Naive B cell (primary cell): ENCODE results near the gene TRIM33. TPM values are rescaled to one million over a fixed set of nuclear protein-coding genes. Genes with fewer than 3 reads are reported as not detected.
"Not testable (repeated sequence)": the region's sequence is repeated elsewhere in the genome, so short reads cannot be mapped to it uniquely, and the experiment has no call there.

Source experiments
- ATAC-seq, 2 donors: fragments of 150-1000 bp; cut with Tn5 transposase; 2 replicates each; pipeline ENCODE4 v1.10.0; 2021; ENCODE audit warnings: low read depth in 2 of 2, mild to moderate bottlenecking in 2 of 2, moderate library complexity in 2 of 2
- DNase-seq: peaks from one replicate; pipeline ENCODE4 v3.0.0; 2022
- H3K27ac Mint-ChIP-seq, 6 donors: one replicate each; pipeline ENCODE4 v1.8.0; 2020 to 2022; ENCODE audit warnings: mild to moderate bottlenecking in 6 of 6, mixed read lengths in 6 of 6, moderate library complexity in 5 of 6, inconsistent platforms in 2 of 6
- H3K27me3 Mint-ChIP-seq, 3 donors: one replicate each; pipeline ENCODE4 v1.8.0; 2021 to 2022; ENCODE audit warnings: mixed read lengths in 3 of 3, mild to moderate bottlenecking in 1 of 3
- H3K36me3 Mint-ChIP-seq, 2 donors: one replicate each; pipeline ENCODE4 v1.8.0; 2020 to 2022; ENCODE audit warnings: mixed read lengths in 2 of 2, inconsistent platforms in 1 of 2, mild to moderate bottlenecking in 1 of 2
- H3K4me1 Mint-ChIP-seq, 3 donors: one replicate each; pipeline ENCODE4 v1.8.0; 2020 to 2022; ENCODE audit warnings: mixed read lengths in 3 of 3, inconsistent platforms in 1 of 3, mild to moderate bottlenecking in 1 of 3, moderate library complexity in 1 of 3
- H3K4me3 Mint-ChIP-seq, 8 donors: one replicate each; pipeline ENCODE4 v1.8.0; 2020 to 2022; ENCODE audit warnings: mild to moderate bottlenecking in 8 of 8, mixed read lengths in 8 of 8, moderate library complexity in 8 of 8, inconsistent platforms in 2 of 8
- H3K9me3 Mint-ChIP-seq, 7 donors: one replicate each; pipeline ENCODE4 v1.8.0; 2020 to 2022; ENCODE audit warnings: mixed read lengths in 7 of 7, mild to moderate bottlenecking in 5 of 7, inconsistent platforms in 2 of 7, moderate library complexity in 1 of 7
- polyA plus RNA-seq, 6 donors: library from polyadenylated mRNA; unstranded; fragments of 300-500 nt; fragmentation: Illumina TruSeq; gene quantifications; one replicate each; pipeline ENCODE4 v1.2.3, GENCODE V29; 2021; ENCODE audit warnings: low read depth in 6 of 6

The TRIM33 gene
- polyA plus RNA-seq, 6 donors from 2014 or later, result 35.8 to 52.9 (median 46.6) TPM

DNA sequence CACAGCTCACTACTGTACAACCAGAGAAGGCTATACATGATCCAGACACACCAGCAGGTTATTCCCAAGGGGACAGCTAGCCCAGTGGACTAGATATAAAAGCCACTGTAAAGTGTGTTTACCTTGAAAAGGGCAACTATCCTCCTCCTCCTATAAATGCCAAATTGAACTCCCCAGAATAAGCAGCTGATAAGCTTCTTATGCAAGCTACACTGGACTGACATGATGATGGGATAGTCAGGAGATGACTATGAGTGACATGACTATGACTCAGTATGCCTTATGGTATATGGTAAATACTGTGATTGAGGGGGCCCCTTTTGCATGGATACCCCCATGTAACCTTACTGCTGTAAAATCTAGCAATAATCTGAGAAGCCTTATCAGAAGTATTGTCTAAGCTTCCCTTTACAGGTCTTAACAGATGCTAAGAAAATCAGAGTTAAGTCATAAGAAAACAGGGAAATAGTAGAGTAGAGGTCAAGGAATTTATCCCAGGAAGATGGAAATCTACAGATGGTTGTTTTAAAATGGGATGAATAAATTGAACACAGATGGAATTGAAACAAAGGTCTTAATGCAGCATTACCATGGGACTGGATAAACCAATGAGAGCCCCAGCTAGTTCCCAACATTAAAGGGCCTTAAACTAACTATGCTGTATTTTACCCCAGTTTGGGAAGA, 55.8 kb downstream of the TRIM33 start:
- Mint-ChIP-seq H3K4me1 (peaks cover 8 to 16% (median 10%) of the 10 kb centered on the region in 3 donors), H3K27me3 (no peaks in the 10 kb centered on the region), H3K4me3 (no peak overlapping the region), H3K36me3 (peaks cover 28 to 33% of the 10 kb centered on the region in 2 donors), H3K27ac (peak overlapping the region in 2 of 6 donors; percentile 0 to 76), H3K9me3 (no peaks in the 10 kb centered on the region)
- ATAC-seq (no peak), DNase-seq (no peak)

DNA sequence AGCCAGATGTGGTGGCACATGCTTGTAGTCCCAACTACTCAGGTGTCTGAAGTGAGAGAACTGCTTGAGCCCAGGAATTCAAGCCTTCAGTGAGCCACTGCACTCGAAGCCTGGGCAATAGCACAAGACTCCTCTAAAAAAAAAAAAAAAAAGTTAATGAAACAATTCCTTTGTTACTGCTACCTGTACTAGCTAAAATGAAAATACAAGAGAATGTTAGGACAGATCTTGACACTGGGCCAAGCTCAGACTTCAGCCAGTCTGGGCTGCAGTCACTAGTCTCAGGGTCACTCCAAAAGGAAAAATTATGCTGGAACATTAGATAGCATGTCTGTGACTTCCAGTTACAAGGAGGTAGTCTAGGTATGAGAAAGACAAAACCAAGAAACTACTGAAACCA, 56.5 kb downstream of the TRIM33 start:
- no peaks in the 10 kb centered on the region for H3K9me3 Mint-ChIP-seq
- H3K27ac Mint-ChIP-seq, result peak overlapping the region in 2 of 6 donors; percentile 60 to 62
- no peak for DNase-seq
- no peak for ATAC-seq
- no peaks in the 10 kb centered on the region for H3K27me3 Mint-ChIP-seq
- H3K4me3 Mint-ChIP-seq, result no peak overlapping the region
- H3K36me3 Mint-ChIP-seq, result peaks cover 32 to 33% of the 10 kb centered on the region in 2 donors
- peaks cover 8 to 16% (median 10%) of the 10 kb centered on the region in 3 donors for H3K4me1 Mint-ChIP-seq

DNA sequence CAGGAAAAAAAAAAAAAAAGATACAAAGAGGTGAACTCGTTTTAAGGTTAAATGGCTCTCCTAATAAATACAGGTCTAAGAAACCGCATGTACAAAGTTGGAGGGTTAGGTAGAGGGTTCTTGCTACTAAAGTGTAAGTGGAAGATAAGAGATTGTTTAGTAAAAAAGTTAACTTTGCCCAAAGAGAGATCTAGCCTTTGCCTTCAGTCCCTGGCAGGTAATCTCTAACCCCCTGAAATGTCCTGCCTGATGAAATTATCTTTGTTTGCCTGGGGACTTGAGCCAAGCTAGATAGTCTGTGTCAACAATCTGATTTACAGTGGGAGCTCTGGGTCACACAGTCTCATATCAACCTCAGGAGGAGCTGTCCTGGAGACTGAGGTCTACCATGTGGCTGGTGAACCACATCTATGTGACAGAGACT, 57.6 kb downstream of the TRIM33 start:
- H3K27me3 Mint-ChIP-seq, result no peaks in the 10 kb centered on the region
- peaks cover 4 to 11% (median 6%) of the 10 kb centered on the region in 3 donors for H3K4me1 Mint-ChIP-seq
- H3K36me3 Mint-ChIP-seq, result peaks cover 27% of the 10 kb centered on the region in 2 donors
- H3K27ac Mint-ChIP-seq, result peak overlapping the region in 4 of 6 donors; percentile 5 to 70 (median 56)
- DNase-seq (no peak), ATAC-seq (no peak)
- H3K4me3 Mint-ChIP-seq, result no peak overlapping the region
- no peaks in the 10 kb centered on the region for H3K9me3 Mint-ChIP-seq

DNA sequence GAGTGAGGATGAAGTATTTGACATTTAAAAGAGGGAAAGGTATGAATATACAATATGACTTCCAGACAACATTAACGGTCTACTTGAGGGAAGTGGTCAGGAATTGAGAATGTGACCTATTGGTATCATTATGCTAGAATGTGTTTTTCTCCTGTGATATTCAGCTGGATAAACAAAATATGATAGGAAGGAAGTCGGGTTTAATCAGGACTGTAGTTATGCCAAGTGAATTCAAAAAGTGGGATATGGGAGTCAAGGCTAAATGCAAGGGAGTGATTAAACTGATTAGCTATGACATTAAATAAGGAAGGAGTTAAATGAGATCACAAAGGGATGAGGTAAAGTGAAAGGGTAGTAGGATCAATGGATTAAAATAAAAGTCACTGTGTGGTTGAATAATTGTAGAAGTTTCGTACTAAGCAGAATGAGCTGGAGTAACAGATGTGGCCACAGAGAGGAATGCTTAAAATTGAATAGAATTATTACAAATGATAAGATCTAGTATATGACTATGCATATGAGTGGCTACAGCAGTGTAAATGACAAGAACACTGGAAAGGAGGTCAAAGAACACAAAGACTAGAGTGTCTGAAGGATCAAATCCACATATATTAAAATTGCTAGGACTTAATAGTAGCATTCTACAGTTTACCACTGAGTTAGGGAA, 62.5 kb downstream of the TRIM33 start:
- Mint-ChIP-seq H3K4me1 (peaks cover 5 to 12% (median 9%) of the 10 kb centered on the region in 3 donors), H3K36me3 (peaks cover 7 to 9% of the 10 kb centered on the region in 2 donors), H3K27ac (no peak overlapping the region), H3K4me3 (no peak overlapping the region), H3K27me3 (no peaks in the 10 kb centered on the region), H3K9me3 (no peaks in the 10 kb centered on the region)
- DNase-seq (no peak), ATAC-seq (no peak)

DNA sequence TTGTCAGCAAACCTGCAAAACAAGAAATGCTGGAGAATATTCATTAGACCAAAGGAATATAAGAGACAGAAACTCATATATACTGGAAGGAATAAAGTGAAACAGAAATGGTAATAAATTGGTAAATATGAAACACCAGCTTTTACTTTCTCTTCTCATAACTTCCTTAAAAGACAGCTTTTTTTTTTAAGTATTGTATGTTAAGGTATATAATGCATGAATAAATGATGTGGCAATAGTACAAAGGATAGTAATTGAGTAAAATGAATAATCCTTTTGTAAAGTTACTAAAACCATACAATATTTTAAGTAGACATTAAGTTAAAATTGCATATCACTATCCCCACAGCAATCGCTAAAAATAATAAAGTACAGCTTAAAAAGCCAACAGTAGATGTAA, 64.8 kb downstream of the TRIM33 start:
- H3K4me1 Mint-ChIP-seq, result peaks cover 5 to 9% (median 8%) of the 10 kb centered on the region in 3 donors
- H3K27ac Mint-ChIP-seq, result peak overlapping the region in 1 of 6 donors; percentile 75
- no peaks in the 10 kb centered on the region for H3K27me3 Mint-ChIP-seq
- H3K4me3 Mint-ChIP-seq, result no peak overlapping the region
- no peaks in the 10 kb centered on the region for H3K9me3 Mint-ChIP-seq
- peaks cover 5 to 6% of the 10 kb centered on the region in 2 donors for H3K36me3 Mint-ChIP-seq
- no peak for DNase-seq
- ATAC-seq, result peak in 1 of 2 donors; percentile 28

DNA sequence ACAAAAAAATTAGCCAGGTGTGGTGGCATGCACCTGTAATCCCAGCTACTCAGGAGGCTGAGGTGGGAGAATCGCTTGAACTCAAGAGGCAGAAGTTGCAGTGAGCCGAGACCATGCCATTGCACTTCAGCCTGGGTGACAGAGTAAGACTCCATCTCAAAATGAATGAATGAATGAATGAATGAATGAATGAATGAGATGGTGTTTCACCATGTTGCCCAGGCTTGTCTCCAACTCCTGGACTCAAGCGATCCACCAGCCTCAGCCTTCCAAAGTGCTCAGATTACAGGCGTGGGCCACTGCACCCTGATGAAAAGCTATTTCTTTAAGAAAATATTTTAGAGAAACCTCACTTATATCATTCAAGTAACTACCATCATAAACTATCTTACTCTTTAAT, 67.8 kb downstream of the TRIM33 start:
- not testable (repeated sequence) for DNase-seq, H3K4me3 Mint-ChIP-seq, H3K9me3 Mint-ChIP-seq, H3K27me3 Mint-ChIP-seq, ATAC-seq
- peaks cover 17 to 20% of the 10 kb centered on the region in 2 donors for H3K36me3 Mint-ChIP-seq
- peak overlapping the region in 1 of 6 donors; percentile 38 for H3K27ac Mint-ChIP-seq
- peaks cover 11 to 14% (median 13%) of the 10 kb centered on the region in 3 donors for H3K4me1 Mint-ChIP-seq

DNA sequence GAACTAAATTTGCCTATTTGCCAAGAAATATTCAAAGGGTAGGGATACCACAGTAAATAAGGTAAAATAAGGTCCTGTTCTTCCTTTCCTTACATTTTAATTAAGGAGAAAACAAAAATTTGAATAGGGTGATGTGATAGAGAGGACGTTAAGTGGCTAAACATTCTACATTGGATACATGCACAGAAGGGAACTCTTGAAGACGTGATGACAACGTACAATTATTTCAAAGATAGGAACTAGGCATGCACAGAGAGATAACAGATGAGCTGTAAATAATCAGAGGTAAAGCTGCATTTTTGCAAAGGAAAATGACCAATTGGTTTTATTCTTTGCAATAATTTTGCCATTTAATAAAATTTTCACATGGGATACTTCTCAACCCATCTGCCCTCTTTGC, 69.7 kb downstream of the TRIM33 start:
- Mint-ChIP-seq H3K4me1 (peaks cover 11 to 14% (median 13%) of the 10 kb centered on the region in 3 donors), H3K4me3 (no peak overlapping the region), H3K27me3 (no peaks in the 10 kb centered on the region), H3K9me3 (no peaks in the 10 kb centered on the region), H3K27ac (peak overlapping the region in 1 of 6 donors; percentile 24), H3K36me3 (peaks cover 17 to 20% of the 10 kb centered on the region in 2 donors)
- no peak for DNase-seq
- ATAC-seq, result no peak

DNA sequence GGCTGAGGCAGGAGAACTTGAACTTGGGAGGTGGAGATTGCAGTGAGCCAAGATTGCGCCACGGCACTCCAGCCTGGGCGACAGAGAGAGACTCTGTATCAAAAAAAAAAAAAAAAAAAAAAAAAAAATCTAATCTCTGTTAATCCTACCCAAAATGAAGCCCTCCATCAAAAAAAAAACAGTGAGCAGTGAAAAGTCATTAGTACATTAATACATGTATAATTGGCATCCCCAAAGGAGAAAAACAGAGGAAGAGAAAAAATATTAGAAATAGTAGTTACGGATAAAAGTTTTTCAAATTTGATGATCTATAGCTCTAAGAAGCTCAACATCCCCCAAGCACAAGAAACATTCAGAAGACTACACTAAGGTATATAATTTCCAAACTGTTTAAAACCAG, 71.6 kb downstream of the TRIM33 start:
- H3K9me3 Mint-ChIP-seq, result no peaks in the 10 kb centered on the region
- peaks cover 17 to 19% of the 10 kb centered on the region in 2 donors for H3K36me3 Mint-ChIP-seq
- ATAC-seq (no peak), DNase-seq (no peak)
- peaks cover 6 to 19% (median 13%) of the 10 kb centered on the region in 3 donors for H3K4me1 Mint-ChIP-seq
- no peaks in the 10 kb centered on the region for H3K27me3 Mint-ChIP-seq
- no peak overlapping the region for H3K27ac Mint-ChIP-seq
- H3K4me3 Mint-ChIP-seq, result peak overlapping the region in 2 of 8 donors; percentile 13 to 22

GRCh38 chr1:114437812-114438211, 73.2 kb downstream of the TRIM33 start:
- Mint-ChIP-seq H3K9me3 (no peaks in the 10 kb centered on the region), H3K27ac (peak overlapping the region in 1 of 6 donors; percentile 19), H3K4me1 (peaks cover 4 to 15% (median 6%) of the 10 kb centered on the region in 3 donors), H3K27me3 (no peaks in the 10 kb centered on the region), H3K4me3 (no peak overlapping the region), H3K36me3 (peaks cover 17 to 19% of the 10 kb centered on the region in 2 donors)
- ATAC-seq, result no peak
- no peak for DNase-seq

- Mint-ChIP-seq H3K4me3 (no peak overlapping the region), H3K27me3 (no peaks in the 10 kb centered on the region), H3K9me3 (no peaks in the 10 kb centered on the region), H3K27ac (no peak overlapping the region), H3K36me3 (peaks cover 17 to 19% of the 10 kb centered on the region in 2 donors), H3K4me1 (peaks cover 4 to 15% (median 6%) of the 10 kb centered on the region in 3 donors)
- ATAC-seq, result no peak
- no peak for DNase-seq
Observed at GRCh38 chr1:114436799-114437198, 74.2 kb downstream of the TRIM33 start.

DNA sequence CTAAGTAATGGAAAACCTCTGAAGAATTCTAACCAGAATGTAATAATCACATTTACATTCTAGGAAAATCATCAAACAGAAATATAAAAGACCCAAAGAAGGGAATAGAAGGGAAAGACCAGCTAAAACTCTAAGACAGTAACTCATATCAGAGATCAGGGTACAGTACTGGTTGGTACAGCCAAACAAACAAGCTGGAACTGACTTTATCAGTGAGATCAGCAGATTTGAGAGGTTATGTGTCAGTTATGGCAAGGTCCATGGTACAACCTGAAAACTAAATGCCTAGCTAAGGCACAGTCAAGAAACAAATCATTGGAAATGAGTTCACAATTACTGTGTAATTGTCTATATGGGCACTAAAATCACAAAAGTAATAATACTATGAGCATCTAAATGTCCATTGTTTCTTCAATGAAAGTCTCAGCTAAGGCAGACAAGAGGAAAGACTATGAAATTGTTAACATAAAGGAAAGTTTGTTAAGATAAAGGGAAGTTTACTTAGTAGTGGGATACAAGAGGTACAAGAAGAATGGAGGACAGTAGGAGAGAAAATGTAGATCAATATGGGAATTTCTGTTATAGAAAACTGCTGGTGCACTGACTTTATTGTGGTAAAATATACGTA, 75.8 kb downstream of the TRIM33 start:
- no peaks in the 10 kb centered on the region for H3K27me3 Mint-ChIP-seq
- ATAC-seq, result no peak
- peaks cover 4 to 17% (median 6%) of the 10 kb centered on the region in 3 donors for H3K4me1 Mint-ChIP-seq
- peaks cover 10 to 14% of the 10 kb centered on the region in 2 donors for H3K36me3 Mint-ChIP-seq
- DNase-seq, result no peak
- H3K4me3 Mint-ChIP-seq, result no peak overlapping the region
- peak overlapping the region in 3 of 6 donors; percentile 19 to 54 (median 49) for H3K27ac Mint-ChIP-seq
- H3K9me3 Mint-ChIP-seq, result no peaks in the 10 kb centered on the region

GRCh38 chr1:114431026-114431425, 80.0 kb downstream of the TRIM33 start:
- Mint-ChIP-seq H3K4me3 (no peak overlapping the region), H3K4me1 (peaks cover 0 to 12% (median 5%) of the 10 kb centered on the region in 3 donors), H3K36me3 (peaks cover 0 to 8% of the 10 kb centered on the region in 2 donors), H3K9me3 (no peaks in the 10 kb centered on the region), H3K27ac (no peak overlapping the region), H3K27me3 (no peaks in the 10 kb centered on the region)
- DNase-seq (no peak), ATAC-seq (no peak)

GRCh38 chr1:114428083-114428754, 82.8 kb downstream of the TRIM33 start:
- Mint-ChIP-seq H3K4me1 (peaks cover 0 to 5% (median 3%) of the 10 kb centered on the region in 3 donors), H3K36me3 (peaks cover 7 to 14% of the 10 kb centered on the region in 2 donors), H3K4me3 (no peak overlapping the region), H3K9me3 (no peaks in the 10 kb centered on the region), H3K27me3 (no peaks in the 10 kb centered on the region), H3K27ac (no peak overlapping the region)
- no peak for DNase-seq
- no peak for ATAC-seq
